Mesodermal cell (in vitro differentiated cells): Measurements from ENCODE around the gene STX2.
"Not testable (repeated sequence)": the region's sequence is repeated elsewhere in the genome, so short reads cannot be mapped to it uniquely, and the experiment has no call there.

Experiments used
- H3K27ac ChIP-seq: 2 replicates; pipeline ENCODE4 v1.7.0; 2013; ENCODE audit warnings: mild to moderate bottlenecking, low read depth, low read length, moderate library complexity; ENCODE audit not compliant: severe bottlenecking
- H3K36me3 ChIP-seq: 2 replicates; pipeline ENCODE4 v1.7.1; 2013; ENCODE audit warnings: mild to moderate bottlenecking, low read length, moderate library complexity; ENCODE audit not compliant: control insufficient read depth, insufficient read depth
- H3K4me1 ChIP-seq: one replicate; pipeline ENCODE4 v1.7.1; 2013; ENCODE audit warnings: mild to moderate bottlenecking, low read length; ENCODE audit not compliant: insufficient read depth, control insufficient read depth, poor library complexity, severe bottlenecking
- H3K4me3 ChIP-seq: 2 replicates; pipeline ENCODE4 v1.7.0; 2013; ENCODE audit warnings: low read length, control low read depth, mild to moderate bottlenecking; ENCODE audit not compliant: insufficient read depth, poor library complexity, severe bottlenecking; ENCODE audit errors: extremely low read depth
- H3K9me3 ChIP-seq: 2 replicates; pipeline ENCODE4 v1.7.1; 2013; ENCODE audit warnings: mild to moderate bottlenecking, low read length, moderate library complexity; ENCODE audit not compliant: control insufficient read depth
- WGBS, 2 experiments: methylation state at CpG; one replicate each; pipeline ENCODE4 v1.1.5; 2013; ENCODE audit warnings: missing lambda C conversion rate in 2 of 2; ENCODE audit not compliant: insufficient coverage in 2 of 2; 5-methylcytosine and 5-hydroxymethylcytosine counted together

Gene STX2

GRCh38 chr12:130796985-130797686, 41.9 kb downstream of the STX2 start:
- H3K4me1 ChIP-seq, result no peaks in the 10 kb centered on the region

GRCh38 chr12:130795906-130796305, 43.1 kb downstream of the STX2 start:
- H3K9me3 ChIP-seq, result no peaks in the 10 kb centered on the region

More at GRCh38 chr12:130796985-130797686, 41.9 kb downstream of the STX2 start:
- Histone ChIP-seq H3K9me3 (no peaks in the 10 kb centered on the region), H3K36me3 (peaks cover 82% of the 10 kb centered on the region), H3K27ac (no peak overlapping the region), H3K4me3 (no peak overlapping the region)
- WGBS, 2 experiments, result 89 to 94% methylated on average over 12 to 17 of the region's 19 CpGs

GRCh38 chr12:130793554-130793849, 45.5 kb downstream of the STX2 start:
- Histone ChIP-seq H3K4me1 (peaks cover 4% of the 10 kb centered on the region), H3K9me3 (no peaks in the 10 kb centered on the region), H3K27ac (no peak overlapping the region), H3K36me3 (peaks cover 57% of the 10 kb centered on the region), H3K4me3 (no peak overlapping the region)
- WGBS, 2 experiments, result 80 to 97% methylated on average over 1 to 3 of the region's 3 CpGs

More at GRCh38 chr12:130795906-130796305, 43.1 kb downstream of the STX2 start:
- Histone ChIP-seq H3K4me1 (no peaks in the 10 kb centered on the region), H3K27ac (no peak overlapping the region), H3K4me3 (no peak overlapping the region), H3K36me3 (peaks cover 81% of the 10 kb centered on the region)
- WGBS, 2 experiments, result 72 to 74% methylated on average over 4 to 6 of the region's 6 CpGs

GRCh38 chr12:130792821-130793553, 46.1 kb downstream of the STX2 start:
- Histone ChIP-seq H3K4me1 (peaks cover 9% of the 10 kb centered on the region), H3K4me3 (no peak overlapping the region), H3K9me3 (no peaks in the 10 kb centered on the region), H3K36me3 (peaks cover 56% of the 10 kb centered on the region), H3K27ac (no peak overlapping the region)
- 83 to 94% methylated on average over 15 to 18 of the region's 20 CpGs for WGBS, 2 experiments

- no peak overlapping the region for H3K4me3 ChIP-seq
- 72 to 89% methylated on average over 7 to 9 of the region's 10 CpGs for WGBS, 2 experiments
- H3K9me3 ChIP-seq, result no peaks in the 10 kb centered on the region
- H3K36me3 ChIP-seq, result peaks cover 43% of the 10 kb centered on the region
- H3K27ac ChIP-seq, result no peak overlapping the region
- H3K4me1 ChIP-seq, result peaks cover 20% of the 10 kb centered on the region
Measured at GRCh38 chr12:130791629-130792028, 47.4 kb downstream of the STX2 start.

GRCh38 chr12:130788515-130788914, 50.5 kb downstream of the STX2 start:
- WGBS, 2 experiments, result 30 to 36% methylated on average over 16 to 17 of the region's 21 CpGs
- H3K36me3 ChIP-seq, result peaks cover 41% of the 10 kb centered on the region
- H3K9me3 ChIP-seq, result peaks cover 10% of the 10 kb centered on the region
- H3K4me3 ChIP-seq, result no peak overlapping the region
- peaks cover 20% of the 10 kb centered on the region for H3K4me1 ChIP-seq
- H3K27ac ChIP-seq, result peak overlapping the region; percentile 84

- 41 to 51% methylated on average over 33 to 35 of the region's 35 CpGs for WGBS, 2 experiments
- Histone ChIP-seq H3K27ac (peak overlapping the region; percentile 84), H3K4me1 (peaks cover 20% of the 10 kb centered on the region), H3K9me3 (peaks cover 10% of the 10 kb centered on the region), H3K36me3 (peaks cover 37% of the 10 kb centered on the region), H3K4me3 (no peak overlapping the region)
Measured at GRCh38 chr12:130787445-130788410, 51.3 kb downstream of the STX2 start.

- Histone ChIP-seq H3K36me3 (peaks cover 30% of the 10 kb centered on the region), H3K27ac (no peak overlapping the region), H3K9me3 (peaks cover 10% of the 10 kb centered on the region), H3K4me1 (peaks cover 20% of the 10 kb centered on the region), H3K4me3 (no peak overlapping the region)
- 74 to 79% methylated on average over 10 of the region's 10 CpGs for WGBS, 2 experiments
Measured at GRCh38 chr12:130787041-130787440, 52.0 kb downstream of the STX2 start.

GRCh38 chr12:130783110-130783715, 55.8 kb downstream of the STX2 start:
- no peak overlapping the region for H3K27ac ChIP-seq
- no peak overlapping the region for H3K4me3 ChIP-seq
- peaks cover 10% of the 10 kb centered on the region for H3K9me3 ChIP-seq
- 68 to 70% methylated on average over 17 to 18 of the region's 18 CpGs for WGBS, 2 experiments
- peaks cover 34% of the 10 kb centered on the region for H3K36me3 ChIP-seq
- peaks cover 14% of the 10 kb centered on the region for H3K4me1 ChIP-seq

GRCh38 chr12:130782245-130782644, 56.8 kb downstream of the STX2 start:
- not testable (repeated sequence) for H3K9me3 ChIP-seq, H3K4me3 ChIP-seq, H3K4me1 ChIP-seq, H3K27ac ChIP-seq
- WGBS, 2 experiments, result 89 to 90% methylated on average over 2 to 12 of the region's 13 CpGs
- H3K36me3 ChIP-seq, result peaks cover 34% of the 10 kb centered on the region
